HEK293 (cell line): ENCODE measurements around the gene FBXO9.

Experiments used
- KLF17 ChIP-seq: fragments of 450-650 bp; formaldehyde crosslinking; IDR thresholded peaks from 2 replicates; pipeline ENCODE4 v1.5.1; 2016; ENCODE audit warnings: missing biosample characterization, missing genetic modification characterization
- PRDM2 ChIP-seq: fragments of 450-650 bp; formaldehyde crosslinking; IDR thresholded peaks from 2 replicates; pipeline ENCODE4 v1.5.1; 2016; ENCODE audit warnings: missing biosample characterization, missing genetic modification characterization, borderline replicate concordance
- REPIN1 ChIP-seq: fragments of 450-650 bp; formaldehyde crosslinking; IDR thresholded peaks from 2 replicates; pipeline ENCODE4 v1.5.1; 2017; ENCODE audit warnings: missing biosample characterization, missing genetic modification characterization, low read depth
- SP2 ChIP-seq: fragments of 450-650 bp; formaldehyde crosslinking; IDR thresholded peaks from 2 replicates; pipeline ENCODE4 v1.5.1; 2016; ENCODE audit warnings: missing biosample characterization, missing genetic modification characterization
- ZBTB1 ChIP-seq: fragments of 450-650 bp; formaldehyde crosslinking; IDR thresholded peaks from 2 replicates; pipeline ENCODE4 v1.5.1; 2016; ENCODE audit warnings: missing biosample characterization, missing genetic modification characterization
- ZFP3 ChIP-seq: fragments of 450-650 bp; formaldehyde crosslinking; IDR thresholded peaks from 2 replicates; pipeline ENCODE4 v1.5.1; 2016; ENCODE audit warnings: low read depth, missing biosample characterization, missing genetic modification characterization
- ZIC2 ChIP-seq: fragments of 450-650 bp; formaldehyde crosslinking; IDR thresholded peaks from 2 replicates; pipeline ENCODE4 v1.5.1; 2016; ENCODE audit warnings: missing biosample characterization, missing genetic modification characterization
- ZNF138 ChIP-seq: fragments of 450-650 bp; formaldehyde crosslinking; IDR thresholded peaks from 2 replicates; pipeline ENCODE4 v1.5.1; 2016; ENCODE audit warnings: missing biosample characterization, missing genetic modification characterization, borderline replicate concordance
- ZNF16 ChIP-seq: fragments of 450-650 bp; formaldehyde crosslinking; IDR thresholded peaks from 2 replicates; pipeline ENCODE4 v1.5.1; 2016; ENCODE audit warnings: low read depth, missing biosample characterization, missing genetic modification characterization
- ZNF248 ChIP-seq: fragments of 450-650 bp; formaldehyde crosslinking; IDR thresholded peaks from 2 replicates; pipeline ENCODE4 v1.5.1; 2017; ENCODE audit warnings: missing biosample characterization, missing genetic modification characterization
- ZNF26 ChIP-seq: fragments of 450-650 bp; formaldehyde crosslinking; IDR thresholded peaks from 2 replicates; pipeline ENCODE4 v1.5.1; 2016; ENCODE audit warnings: missing biosample characterization, missing genetic modification characterization
- ZNF280C ChIP-seq: fragments of 450-650 bp; formaldehyde crosslinking; IDR thresholded peaks from 2 replicates; pipeline ENCODE4 v1.5.1; 2016; ENCODE audit warnings: missing biosample characterization, missing genetic modification characterization
- ZNF335 ChIP-seq: fragments of 450-650 bp; formaldehyde crosslinking; conservative IDR thresholded peaks from 2 replicates; pipeline ENCODE4 v1.5.1; 2016; ENCODE audit warnings: missing biosample characterization, missing genetic modification characterization
- ZNF362 ChIP-seq: fragments of 450-650 bp; formaldehyde crosslinking; IDR thresholded peaks from 2 replicates; pipeline ENCODE4 v1.5.1; 2016; ENCODE audit warnings: missing biosample characterization, missing genetic modification characterization
- ZNF501 ChIP-seq: fragments of 450-650 bp; formaldehyde crosslinking; IDR thresholded peaks from 2 replicates; pipeline ENCODE4 v1.5.1; 2016; ENCODE audit warnings: missing biosample characterization, missing genetic modification characterization
- ZNF707 ChIP-seq: fragments of 450-650 bp; formaldehyde crosslinking; IDR thresholded peaks from 2 replicates; pipeline ENCODE4 v1.5.1; 2016; ENCODE audit warnings: missing biosample characterization, missing genetic modification characterization
- ZNF792 ChIP-seq: fragments of 450-650 bp; formaldehyde crosslinking; IDR thresholded peaks from 2 replicates; pipeline ENCODE4 v1.5.1; 2016; ENCODE audit warnings: missing biosample characterization, missing genetic modification characterization
- TF ChIP-seq, protein P1 (sequence below): fragments of 450-650 bp; formaldehyde crosslinking; conservative IDR thresholded peaks from 2 replicates; pipeline ENCODE4 v1.5.1; 2016; ENCODE audit warnings: low read depth, missing biosample characterization, missing genetic modification characterization
- TF ChIP-seq, protein P2 (sequence below): fragments of 450-650 bp; formaldehyde crosslinking; IDR thresholded peaks from 2 replicates; pipeline ENCODE4 v1.5.1; 2016; ENCODE audit warnings: missing biosample characterization, missing genetic modification characterization

Gene FBXO9

GRCh38 chr6:53065266-53066076 is at the start of gene FBXO9 (continued):
- TF ChIP-seq, protein P1, sequence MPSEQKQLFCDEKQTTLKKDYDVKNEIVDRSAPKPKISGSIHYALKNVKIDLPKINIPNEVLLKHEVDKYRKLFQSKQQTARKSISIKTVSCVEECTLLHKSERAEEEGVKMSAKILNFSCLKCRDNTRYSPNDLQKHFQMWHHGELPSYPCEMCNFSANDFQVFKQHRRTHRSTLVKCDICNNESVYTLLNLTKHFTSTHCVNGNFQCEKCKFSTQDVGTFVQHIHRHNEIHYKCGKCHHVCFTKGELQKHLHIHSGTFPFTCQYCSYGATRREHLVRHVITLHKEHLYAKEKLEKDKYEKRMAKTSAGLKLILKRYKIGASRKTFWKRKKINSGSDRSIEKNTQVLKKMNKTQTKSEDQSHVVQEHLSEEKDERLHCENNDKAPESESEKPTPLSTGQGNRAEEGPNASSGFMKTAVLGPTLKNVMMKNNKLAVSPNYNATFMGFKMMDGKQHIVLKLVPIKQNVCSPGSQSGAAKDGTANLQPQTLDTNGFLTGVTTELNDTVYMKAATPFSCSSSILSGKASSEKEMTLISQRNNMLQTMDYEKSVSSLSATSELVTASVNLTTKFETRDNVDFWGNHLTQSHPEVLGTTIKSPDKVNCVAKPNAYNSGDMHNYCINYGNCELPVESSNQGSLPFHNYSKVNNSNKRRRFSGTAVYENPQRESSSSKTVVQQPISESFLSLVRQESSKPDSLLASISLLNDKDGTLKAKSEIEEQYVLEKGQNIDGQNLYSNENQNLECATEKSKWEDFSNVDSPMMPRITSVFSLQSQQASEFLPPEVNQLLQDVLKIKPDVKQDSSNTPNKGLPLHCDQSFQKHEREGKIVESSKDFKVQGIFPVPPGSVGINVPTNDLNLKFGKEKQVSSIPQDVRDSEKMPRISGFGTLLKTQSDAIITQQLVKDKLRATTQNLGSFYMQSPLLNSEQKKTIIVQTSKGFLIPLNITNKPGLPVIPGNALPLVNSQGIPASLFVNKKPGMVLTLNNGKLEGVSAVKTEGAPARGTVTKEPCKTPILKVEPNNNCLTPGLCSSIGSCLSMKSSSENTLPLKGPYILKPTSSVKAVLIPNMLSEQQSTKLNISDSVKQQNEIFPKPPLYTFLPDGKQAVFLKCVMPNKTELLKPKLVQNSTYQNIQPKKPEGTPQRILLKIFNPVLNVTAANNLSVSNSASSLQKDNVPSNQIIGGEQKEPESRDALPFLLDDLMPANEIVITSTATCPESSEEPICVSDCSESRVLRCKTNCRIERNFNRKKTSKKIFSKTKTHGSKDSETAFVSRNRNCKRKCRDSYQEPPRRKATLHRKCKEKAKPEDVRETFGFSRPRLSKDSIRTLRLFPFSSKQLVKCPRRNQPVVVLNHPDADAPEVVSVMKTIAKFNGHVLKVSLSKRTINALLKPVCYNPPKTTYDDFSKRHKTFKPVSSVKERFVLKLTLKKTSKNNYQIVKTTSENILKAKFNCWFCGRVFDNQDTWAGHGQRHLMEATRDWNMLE (tag by site-specific recombination): no peak
- TF ChIP-seq SP2 (tag by site-specific recombination): peak; percentile 13; the same call in 1 of the 2 replicates
- TF ChIP-seq ZIC2 (tag by site-specific recombination): peak; percentile 96
- no peak for TF ChIP-seq ZNF26 (tag by site-specific recombination)
- TF ChIP-seq ZNF707 (tag by site-specific recombination): no peak
- TF ChIP-seq ZFP3 (tag by site-specific recombination): no peak
- TF ChIP-seq REPIN1 (tag by site-specific recombination): no peak
- TF ChIP-seq ZNF501 (tag by site-specific recombination): no peak
- no peak for TF ChIP-seq ZNF16 (tag by site-specific recombination)
- no peak for TF ChIP-seq PRDM2
- no peak for TF ChIP-seq ZNF362 (tag by site-specific recombination)
- TF ChIP-seq ZNF248 (tag by site-specific recombination): no peak
- TF ChIP-seq KLF17: no peak
- TF ChIP-seq ZNF335 (tag by site-specific recombination): peak; percentile 53; the same call in 1 of the 2 replicates
- TF ChIP-seq, protein P2, sequence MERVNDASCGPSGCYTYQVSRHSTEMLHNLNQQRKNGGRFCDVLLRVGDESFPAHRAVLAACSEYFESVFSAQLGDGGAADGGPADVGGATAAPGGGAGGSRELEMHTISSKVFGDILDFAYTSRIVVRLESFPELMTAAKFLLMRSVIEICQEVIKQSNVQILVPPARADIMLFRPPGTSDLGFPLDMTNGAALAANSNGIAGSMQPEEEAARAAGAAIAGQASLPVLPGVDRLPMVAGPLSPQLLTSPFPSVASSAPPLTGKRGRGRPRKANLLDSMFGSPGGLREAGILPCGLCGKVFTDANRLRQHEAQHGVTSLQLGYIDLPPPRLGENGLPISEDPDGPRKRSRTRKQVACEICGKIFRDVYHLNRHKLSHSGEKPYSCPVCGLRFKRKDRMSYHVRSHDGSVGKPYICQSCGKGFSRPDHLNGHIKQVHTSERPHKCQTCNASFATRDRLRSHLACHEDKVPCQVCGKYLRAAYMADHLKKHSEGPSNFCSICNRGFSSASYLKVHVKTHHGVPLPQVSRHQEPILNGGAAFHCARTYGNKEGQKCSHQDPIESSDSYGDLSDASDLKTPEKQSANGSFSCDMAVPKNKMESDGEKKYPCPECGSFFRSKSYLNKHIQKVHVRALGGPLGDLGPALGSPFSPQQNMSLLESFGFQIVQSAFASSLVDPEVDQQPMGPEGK (tag by site-specific recombination): peak; percentile 62
- no peak for TF ChIP-seq ZNF138
- no peak for TF ChIP-seq ZBTB1 (tag by site-specific recombination)
- TF ChIP-seq ZNF280C (tag by site-specific recombination): no peak
- TF ChIP-seq ZNF792: no peak; the same call in 1 of the 2 replicates
